HG03558 (cell line): ENCODE data around the gene ADIPOQ.
"Not testable (repeated sequence)": the region's sequence is repeated elsewhere in the genome, so short reads cannot be mapped to it uniquely, and the experiment has no call there.

Experiments used
- ATAC-seq: cut with Tn5 transposase; IDR thresholded peaks from one replicate; pipeline ENCODE4 v1.9.1; 2021; ENCODE audit warnings: moderate number of reproducible peaks; ENCODE audit not compliant: unreplicated experiment; ENCODE audit errors: extremely low read depth

The ADIPOQ gene

DNA sequence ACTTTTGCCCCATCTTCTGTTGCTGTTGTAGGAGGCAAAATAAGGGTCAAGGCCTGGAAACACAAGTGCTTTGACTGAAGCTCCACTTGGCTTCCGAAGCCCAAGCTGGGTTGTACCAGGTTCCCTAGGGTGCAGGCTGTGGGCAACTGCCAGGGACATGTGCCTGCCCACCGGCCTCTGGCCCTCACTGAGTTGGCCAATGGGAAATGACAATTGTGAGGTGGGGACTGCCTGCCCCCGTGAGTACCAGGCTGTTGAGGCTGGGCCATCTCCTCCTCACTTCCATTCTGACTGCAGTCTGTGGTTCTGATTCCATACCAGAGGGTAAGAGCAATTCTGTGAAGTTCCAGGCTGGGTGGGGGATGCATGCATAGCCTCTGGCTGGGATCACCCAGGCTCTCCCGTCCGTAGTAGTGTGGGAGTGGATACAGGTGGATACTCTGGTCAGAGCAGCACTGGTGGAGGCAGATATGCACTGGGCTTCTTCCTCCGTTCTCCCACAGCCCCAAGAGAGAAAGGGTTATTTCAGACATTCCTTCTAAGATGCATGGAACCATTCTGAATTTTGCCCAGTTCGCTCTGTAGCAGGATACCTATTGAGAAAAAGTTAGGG lies at the start of gene ADIPOQ:
Gene ADIPOQ (plus strand): TSS at position 285 of the 613 bp plus-strand sequence. CDS start 10,349 bp downstream, outside the sequence.
- ATAC-seq = no peak

DNA sequence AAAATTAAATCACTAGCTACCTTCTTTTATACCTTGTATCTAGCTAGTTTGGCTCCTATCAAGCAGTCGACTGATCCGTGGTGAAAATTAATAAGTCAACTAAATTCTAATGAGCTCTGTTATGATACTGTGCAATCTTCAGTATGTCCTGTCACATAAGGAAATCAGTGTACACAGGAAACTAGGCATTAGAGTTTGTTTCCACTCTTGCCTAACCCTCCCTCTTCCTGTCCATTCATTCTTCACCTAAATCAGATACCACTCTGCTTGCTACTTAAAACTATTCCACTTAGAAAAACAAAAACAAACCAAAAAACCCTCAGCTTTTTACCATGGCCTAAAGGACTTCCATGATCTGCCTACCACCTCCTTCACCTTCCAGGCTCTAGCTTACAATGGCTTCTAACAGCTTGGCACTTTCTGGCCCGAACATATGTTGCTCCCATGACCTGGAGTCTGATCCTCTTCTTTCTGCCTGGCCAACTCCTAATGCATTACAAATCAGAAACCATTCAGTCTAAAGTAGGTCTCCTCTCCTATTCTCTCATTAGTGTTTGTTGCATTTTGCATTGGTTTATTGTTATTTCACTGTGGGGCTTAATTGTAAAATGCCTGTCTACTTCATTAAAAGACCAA lies 44.2 kb upstream of the ADIPOQ start:
- no peak for ATAC-seq

DNA sequence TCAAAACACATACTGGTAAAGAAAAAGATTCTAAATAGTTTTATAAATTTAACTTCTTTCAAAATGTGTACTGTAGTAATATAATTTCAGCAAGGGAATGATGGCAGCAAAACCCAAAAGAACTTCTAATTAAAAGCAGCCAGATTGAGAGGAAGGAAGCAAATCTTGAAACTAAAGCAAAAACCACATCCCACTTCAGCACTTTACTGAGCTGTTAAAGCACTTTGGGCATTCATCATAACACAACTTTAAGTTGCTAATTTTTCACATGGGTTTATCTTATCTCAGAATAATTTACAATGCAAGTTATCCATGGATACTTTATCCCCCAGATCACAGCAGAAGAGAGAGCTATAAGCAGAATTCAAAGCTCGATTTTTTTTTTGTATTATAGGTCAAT lies 42.2 kb upstream of the ADIPOQ start:
- ATAC-seq = no peak

DNA sequence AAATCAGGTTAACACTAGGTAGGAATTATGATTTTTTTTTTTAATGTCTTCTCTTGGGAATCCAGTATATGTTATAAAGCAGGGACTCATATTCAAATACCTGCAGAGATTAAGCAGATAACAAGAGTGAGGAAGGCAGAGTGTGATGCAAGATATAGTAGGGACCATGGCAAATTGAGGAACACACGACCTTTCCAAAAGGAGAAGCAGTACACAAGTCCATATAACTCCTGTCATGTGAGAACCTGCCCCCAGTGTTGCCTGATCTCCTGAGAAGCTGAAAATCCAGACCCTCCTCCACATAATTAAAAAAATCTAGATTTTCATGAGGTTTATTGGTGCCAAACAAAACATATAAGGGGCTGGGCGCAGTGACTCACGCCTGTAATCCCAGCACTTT lies 39.8 kb upstream of the ADIPOQ start:
- ATAC-seq = no peak

DNA sequence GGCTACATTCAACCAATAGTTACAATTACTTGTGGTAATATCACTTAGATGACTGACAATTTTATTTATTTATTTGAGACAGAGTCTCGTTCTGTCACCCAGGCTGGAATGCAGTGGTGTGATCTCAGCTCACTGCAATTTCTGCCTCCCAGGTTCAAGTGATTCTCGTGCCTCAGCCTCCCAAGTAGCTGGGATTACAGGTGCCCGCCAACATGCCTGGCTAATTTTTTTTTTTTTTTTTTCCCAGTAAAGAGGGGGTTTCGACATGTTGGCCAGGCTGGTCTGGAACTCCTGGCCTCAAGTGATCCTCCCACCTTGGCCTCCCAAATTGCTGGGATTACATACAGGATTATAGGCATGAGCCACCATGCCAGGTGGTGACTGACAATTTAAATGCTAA lies 39.1 kb upstream of the ADIPOQ start:
- not testable (repeated sequence) for ATAC-seq

DNA sequence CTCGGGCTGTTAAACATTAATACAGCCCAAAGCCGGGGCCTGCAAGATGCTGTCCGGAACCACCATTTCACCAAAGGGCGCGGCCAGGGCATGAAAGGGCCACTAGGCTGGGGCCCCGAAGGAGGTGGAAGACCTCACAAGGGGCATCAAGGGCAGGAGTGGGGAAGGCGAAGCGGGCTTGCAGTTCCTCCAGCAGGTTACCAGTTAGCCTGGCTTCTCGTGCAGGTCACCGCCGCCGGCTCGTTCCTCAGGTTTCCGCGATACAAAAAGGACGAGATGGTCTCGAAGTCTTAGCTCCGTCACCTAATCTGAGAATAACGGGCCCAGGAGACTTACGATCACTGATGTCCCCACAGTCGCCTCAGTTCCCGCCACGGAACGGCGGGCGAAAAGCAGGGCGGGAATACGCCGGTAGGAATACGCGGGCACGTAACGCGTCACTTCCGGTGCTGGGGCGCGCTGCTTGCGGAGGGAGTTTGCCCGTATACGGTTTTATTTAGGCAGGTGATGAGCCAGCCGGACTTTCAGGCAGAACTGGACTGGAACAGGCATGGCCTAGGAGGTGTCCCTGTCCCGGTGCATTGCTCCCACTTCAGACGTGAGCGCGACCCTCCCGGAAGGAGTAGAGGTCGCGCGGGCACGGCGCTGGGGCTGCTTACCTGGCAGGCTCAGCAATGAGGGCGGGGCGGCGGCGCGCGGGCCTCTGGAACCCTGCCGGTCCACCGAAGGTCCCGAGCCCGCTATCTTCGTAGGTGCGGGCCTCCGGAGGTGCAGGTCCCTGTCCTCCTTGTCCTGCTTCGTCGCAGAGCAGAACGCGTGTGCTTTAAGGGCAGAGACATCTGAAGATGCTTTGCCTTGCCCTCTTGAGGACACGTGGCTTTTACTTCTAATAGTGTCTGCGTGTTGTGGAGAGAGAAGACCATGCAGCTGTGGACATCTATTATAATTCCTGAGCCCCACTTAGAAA lies 36.1 kb upstream of the ADIPOQ start, which contains the start of gene RFC4:
Gene RFC4 (minus strand): TSS at position 394 of the 967 bp plus-strand sequence. CDS start 1,769 bp downstream, outside the sequence.
- ATAC-seq = peak; percentile 94

DNA sequence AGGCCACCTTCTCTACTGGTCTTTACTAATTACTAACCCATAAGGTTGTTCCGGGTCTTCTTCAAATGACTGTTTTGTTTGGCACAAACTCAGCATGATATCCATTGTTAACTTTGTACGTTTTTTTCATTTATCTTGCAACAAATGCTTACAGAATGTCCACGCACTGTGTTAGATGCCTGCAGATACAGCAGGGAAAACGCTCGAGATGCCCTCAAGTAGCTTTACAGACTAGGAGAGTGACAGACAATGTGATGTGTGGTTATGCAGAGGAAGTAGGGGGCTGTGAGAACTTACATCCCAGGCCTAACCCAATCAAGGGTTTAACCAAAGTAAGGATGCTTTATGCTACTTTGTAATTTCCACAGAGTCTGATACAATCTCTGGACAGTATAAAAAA lies 35.3 kb upstream of the ADIPOQ start:
- no peak for ATAC-seq

DNA sequence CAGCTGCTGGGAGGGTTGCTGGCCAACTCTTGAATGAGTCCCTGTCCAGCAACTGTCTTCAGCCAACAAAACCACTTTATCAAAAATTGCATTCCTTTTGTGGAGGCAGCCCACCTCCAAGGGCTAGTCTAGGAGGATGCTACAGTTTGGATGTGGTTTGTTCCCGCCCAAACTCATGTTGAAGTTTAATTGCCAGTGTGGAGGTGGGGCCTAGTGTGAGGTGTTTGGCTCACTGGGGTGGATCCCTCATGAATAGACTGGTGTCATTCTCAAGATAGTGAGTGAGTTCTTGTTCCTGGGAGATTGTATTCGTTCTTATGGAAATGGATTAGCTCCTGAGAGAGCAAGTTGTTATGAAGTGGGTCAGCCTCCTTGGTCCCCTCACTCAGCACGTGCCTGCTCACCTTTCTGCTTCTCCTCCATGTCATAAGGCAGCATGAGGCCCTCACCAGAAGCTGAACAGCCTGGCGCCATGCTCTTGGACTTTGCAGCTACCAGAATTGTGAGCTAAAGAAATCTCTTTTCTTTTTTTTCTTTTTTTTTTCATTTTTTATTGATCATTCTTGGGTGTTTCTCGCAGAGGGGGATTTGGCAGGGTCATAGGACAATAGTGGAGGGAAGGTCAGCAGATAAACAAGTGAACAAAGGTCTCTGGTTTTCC lies 32.0 kb upstream of the ADIPOQ start:
- no peak for ATAC-seq

DNA sequence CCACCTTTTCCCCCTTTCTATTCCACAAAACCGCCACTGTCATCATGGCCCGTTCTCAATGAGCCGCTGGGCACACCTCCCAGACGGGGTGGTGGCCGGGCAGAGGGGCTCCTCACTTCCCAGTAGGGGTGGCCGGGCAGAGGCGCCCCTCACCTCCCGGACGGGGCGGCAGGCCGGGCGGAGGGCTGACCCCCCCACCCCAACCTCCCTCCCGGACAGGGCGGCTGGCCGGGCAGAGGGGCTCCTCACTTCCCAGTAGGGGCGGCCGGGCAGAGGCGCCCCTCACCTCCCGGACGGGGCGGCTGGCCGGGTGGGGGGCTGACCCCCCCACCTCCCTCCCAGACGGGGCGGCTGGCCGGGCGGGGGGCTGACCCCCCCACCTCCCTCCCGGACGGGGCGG lies 31.2 kb upstream of the ADIPOQ start:
- ATAC-seq = not testable (repeated sequence)

DNA sequence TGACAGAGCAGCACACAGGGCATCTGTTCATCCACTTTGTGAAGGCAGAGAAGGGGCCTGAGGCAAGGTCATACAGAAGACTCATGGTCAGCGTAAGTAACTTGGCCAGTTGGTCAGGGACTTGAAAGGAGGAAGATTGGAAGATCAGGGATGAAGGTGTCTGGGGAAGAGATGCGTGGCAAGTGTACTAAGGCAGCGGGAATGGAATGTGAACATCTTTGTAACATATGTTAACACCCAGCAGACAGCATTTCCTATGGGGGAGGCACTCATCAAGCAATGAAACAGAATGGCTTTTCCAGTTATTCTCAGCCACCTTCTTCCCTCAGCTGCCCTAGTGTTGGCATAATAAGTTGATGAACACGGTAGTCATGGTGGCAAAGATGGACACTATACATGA lies 28.4 kb upstream of the ADIPOQ start:
- ATAC-seq = no peak

DNA sequence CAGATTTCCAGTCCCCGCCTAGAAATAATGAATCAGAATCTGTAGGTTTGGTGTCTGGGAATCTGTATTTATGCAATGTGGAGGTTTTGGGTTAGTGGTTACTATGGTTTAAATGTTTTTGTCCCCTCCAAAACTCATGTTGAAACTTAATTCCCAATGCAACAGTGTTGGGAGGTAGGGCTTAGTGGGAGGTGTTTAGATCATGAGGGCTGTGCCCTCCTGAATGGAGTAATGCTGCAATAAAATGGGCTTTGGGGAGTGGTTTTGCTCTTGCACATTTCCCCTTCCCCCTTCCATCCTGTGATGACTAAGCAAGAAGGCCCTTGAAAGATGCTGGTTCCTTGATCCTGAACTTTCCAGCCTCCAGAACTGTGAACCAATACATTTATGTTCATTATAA lies 27.1 kb upstream of the ADIPOQ start:
- ATAC-seq = no peak

DNA sequence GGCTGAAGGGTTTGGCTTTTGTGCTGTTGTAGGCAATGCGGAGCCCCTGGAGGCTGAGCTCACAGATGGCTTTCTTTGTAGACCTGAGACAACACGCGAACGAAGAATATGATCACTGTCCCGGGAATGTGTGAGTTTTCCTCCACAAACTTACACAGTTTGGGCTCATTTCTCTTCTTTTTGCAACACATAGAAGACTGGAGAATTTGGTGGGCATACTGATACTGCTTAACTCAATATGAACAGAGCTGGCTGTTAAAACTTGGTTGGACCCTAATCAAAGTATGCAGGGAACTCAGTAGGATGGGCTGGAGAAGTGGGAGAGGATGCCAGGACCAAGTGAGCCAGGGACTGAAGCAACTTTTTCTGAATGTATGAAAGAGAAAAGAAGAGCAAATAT lies 24.0 kb upstream of the ADIPOQ start:
- no peak for ATAC-seq

DNA sequence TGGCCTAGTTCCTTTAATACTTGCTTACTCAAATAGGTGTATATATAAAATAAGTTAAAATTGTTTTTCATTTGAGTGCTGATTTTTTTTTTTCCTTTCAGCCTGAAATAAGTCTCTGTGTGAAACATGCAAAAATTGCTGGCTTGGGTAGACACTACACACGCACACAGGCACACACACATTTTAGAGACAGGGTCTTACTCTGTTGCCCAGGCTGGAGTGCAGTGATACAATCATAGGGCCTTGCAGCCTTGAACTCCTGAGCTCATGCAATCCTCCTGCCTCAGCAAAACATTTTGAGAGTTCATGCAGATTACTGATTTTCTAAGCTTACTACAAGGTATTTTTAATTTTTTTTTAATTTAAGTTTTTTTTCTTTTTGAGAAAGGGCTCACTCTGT lies 23.6 kb upstream of the ADIPOQ start:
- ATAC-seq = no peak

DNA sequence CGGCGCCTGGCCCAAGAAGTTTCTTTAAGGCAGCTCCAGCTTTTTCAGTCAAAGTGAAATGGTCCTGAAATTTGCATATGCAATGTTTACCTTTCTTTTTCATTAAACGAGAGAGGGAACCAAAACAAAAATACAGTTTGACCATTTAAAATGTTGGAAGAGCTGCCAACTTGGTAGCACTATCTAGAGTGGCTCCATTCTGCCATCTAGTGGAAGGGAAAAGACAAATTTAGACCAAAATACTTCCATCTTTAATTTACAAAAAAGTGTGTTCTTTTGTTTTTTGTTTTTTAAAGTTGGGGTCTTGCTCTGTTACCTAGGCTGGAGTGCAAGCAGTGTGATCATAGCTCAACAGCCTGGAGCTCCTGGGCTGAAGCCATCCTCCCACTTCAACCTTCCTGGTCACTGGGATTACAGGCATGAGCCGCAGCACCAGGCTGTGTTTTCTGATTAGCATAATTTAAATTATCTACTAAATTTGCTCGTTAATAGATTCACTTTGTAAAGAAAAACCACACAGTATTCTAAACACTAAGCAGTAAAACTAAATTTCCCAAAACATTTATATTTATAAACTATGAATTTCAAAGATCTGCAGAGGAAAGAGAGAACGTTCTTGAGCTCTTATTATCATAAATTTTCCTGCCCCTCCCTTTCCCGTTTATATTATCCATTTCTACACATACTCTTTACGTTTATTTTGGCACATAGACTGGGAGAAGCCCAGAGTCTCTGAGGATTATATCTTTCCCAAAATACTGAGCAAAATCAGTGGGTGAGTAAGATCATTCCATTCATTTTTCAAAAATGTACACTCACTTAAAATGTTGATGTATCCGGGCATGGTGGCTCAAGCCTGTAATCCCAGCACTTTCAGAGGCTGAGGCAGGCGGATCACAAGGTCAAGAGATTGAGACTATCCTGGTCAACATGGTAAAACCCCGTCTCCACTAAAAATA lies 20.8 kb upstream of the ADIPOQ start:
- ATAC-seq = no peak

DNA sequence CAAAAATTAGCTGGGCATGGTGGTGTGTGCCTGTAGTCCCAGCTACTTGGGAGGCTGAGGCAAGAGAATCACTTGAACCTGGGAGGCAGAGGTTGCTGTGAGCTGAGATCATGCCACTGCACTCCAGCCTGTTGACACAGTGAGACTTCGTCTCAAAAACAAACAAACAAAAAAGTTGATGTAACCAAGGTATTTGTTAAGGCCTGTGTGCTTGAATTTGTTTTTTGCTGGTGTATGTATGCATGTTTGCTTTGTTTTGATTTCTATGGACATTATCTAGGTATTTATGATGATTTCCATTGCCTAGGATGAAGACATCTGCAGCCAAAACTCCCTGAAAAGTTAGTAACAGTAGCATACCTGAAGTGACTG lies 20.1 kb upstream of the ADIPOQ start:
- ATAC-seq = not testable (repeated sequence)

DNA sequence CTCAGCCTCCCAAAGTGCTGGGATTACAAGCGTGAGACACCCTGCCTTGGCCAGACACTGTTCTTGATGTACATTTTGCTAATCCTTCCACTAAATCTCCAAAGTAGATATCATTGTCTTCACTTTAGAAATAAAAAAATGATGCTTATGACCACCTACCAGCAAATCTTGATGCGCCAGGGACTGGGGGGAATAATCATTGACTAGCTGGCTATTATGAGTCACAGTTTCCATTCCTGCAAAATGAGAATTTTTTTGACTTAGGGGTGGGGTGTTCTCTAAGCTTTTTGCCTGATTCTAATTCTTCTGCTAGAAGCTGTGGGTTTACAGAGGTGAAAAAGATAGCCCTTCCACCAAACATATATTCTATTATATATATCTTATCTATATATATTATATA lies 19.1 kb upstream of the ADIPOQ start:
- ATAC-seq = no peak

DNA sequence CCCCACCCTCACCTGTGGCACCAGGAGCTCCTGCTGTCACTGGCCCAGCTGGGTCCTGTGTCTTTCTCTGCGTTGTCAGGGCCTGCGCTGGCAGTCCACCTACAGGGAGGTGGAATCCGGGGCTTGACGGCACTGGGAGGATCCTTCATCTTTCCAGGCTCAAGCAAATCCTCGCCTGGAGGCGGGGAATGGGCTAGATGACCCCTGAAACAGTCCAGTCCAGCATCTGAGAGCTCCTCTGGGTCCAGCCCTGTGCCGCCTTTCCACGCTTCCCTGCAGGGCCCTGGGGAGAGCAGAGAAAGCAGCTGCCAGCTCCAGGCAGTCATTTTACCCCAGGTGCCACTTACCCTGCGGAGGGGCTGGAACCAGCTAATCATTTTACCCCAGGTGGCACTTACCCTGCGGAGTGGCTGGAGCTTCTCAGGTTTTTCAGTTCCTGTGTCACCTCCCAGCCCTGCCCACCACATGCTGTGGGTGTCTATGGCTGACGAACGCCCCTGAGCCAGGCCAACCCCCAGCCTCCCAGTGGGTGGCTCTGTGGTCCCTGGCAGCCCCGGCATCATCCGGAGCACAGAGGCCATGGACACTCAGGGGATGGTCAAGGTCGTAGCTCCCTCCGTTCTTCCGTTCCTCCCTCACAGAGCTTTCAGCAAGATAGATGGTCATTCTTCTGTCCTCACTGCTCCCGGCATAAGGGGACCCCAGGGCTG lies 17.9 kb upstream of the ADIPOQ start:
- ATAC-seq = no peak

DNA sequence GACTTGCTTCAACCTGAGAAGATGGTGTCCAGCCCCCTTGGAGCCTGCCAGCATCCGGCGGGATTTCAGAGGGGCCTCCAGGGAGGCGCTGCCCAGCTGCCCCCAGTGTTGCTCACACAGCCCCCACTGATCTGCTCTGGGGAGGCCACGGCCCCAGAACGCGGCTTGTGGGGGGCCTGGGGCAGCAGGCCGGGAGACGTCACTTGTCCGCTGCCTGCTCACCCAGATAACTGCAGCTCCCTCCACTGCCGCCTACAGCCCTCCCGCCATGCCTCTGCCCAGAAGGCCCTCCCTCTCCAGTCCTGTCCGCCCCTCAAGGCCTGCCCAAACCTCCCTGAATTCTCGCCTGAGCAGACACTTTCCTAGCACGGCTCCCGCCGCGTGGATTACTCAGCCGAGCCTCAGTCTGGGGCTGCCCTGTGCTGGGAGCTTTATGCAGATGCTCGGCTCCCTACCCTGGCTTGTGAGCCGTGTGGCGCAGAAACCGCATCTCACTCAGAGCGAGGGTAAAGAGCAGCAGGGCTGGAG lies 17.2 kb upstream of the ADIPOQ start:
- no peak for ATAC-seq
